Endothelial cell (in vitro differentiated cells): ENCODE measurements around the gene FAM171A2. TPM values are rescaled to one million over a fixed set of nuclear protein-coding genes. Genes with fewer than 3 reads are reported as not detected.
A peak's percentile ranks its signal among the peaks of the same experiment; 100 is the strongest.
"Not testable (repeated sequence)": the region's sequence is repeated elsewhere in the genome, so short reads cannot be mapped to it uniquely, and the experiment has no call there.

Experiments used
- DNase-seq: peaks from one replicate; pipeline ENCODE4 v3.0.0; 2021; ENCODE audit warnings: low spot score
- H3K27ac Mint-ChIP-seq: one replicate; pipeline ENCODE4 v1.8.0; 2021; ENCODE audit warnings: mixed read lengths, inconsistent platforms; ENCODE audit not compliant: unreplicated experiment
- H3K27me3 Mint-ChIP-seq: one replicate; pipeline ENCODE4 v1.8.0; 2021; ENCODE audit warnings: mild to moderate bottlenecking, moderate library complexity, mixed read lengths, inconsistent platforms; ENCODE audit not compliant: unreplicated experiment
- H3K36me3 Mint-ChIP-seq: one replicate; pipeline ENCODE4 v1.8.0; 2021; ENCODE audit warnings: mild to moderate bottlenecking, low read depth, mixed read lengths, inconsistent platforms; ENCODE audit not compliant: unreplicated experiment
- H3K4me1 Mint-ChIP-seq: one replicate; pipeline ENCODE4 v1.8.0; 2021; ENCODE audit warnings: mild to moderate bottlenecking, mixed read lengths, inconsistent platforms; ENCODE audit not compliant: unreplicated experiment
- H3K4me3 Mint-ChIP-seq: one replicate; pipeline ENCODE4 v1.8.0; 2021; ENCODE audit warnings: mild to moderate bottlenecking, mixed read lengths, inconsistent platforms; ENCODE audit not compliant: unreplicated experiment
- H3K9me3 Mint-ChIP-seq: one replicate; pipeline ENCODE4 v1.8.0; 2021; ENCODE audit warnings: mixed read lengths, inconsistent platforms; ENCODE audit not compliant: unreplicated experiment
- CTCF ChIP-seq: fragments of 200-600 bp; sonication (generic); IDR thresholded peaks from one replicate; pipeline ENCODE4 v1.5.0; 2021; ENCODE audit warnings: antibody characterized with exemption; ENCODE audit not compliant: unreplicated experiment
- total RNA-seq: library from RNA; stranded (reverse); fragmentation: NEBNext Ultra II Directional; extraction: Animal tissue kit (Norgen Biotek cat#: 25700); gene quantifications from one replicate; pipeline ENCODE4 v1.2.1, GENCODE V29; 2021; ENCODE audit not compliant: unreplicated experiment

The FAM171A2 gene
- total RNA-seq, 1 donor from 2014 or later: 53.7 TPM

GRCh38 chr17:44344939-44345453 is 18.7 kb downstream of the FAM171A2 start, which contains the start of gene GRN:
Gene GRN, plus strand, starts transcription at chr17:44345302. Its CDS starts 3,863 bp downstream, at chr17:44349165.
- DNase-seq: peak; percentile 90
- peaks cover 10% of the 10 kb centered on the region for H3K27me3 Mint-ChIP-seq
- H3K36me3 Mint-ChIP-seq: peaks cover 4% of the 10 kb centered on the region
- TF ChIP-seq CTCF: no peak
- peak within 1 kb of the TSS; percentile 98 for H3K4me3 Mint-ChIP-seq
- peak within 1 kb of the TSS; percentile 96 for H3K27ac Mint-ChIP-seq
- H3K4me1 Mint-ChIP-seq: peaks cover 13% of the 10 kb centered on the region
- H3K9me3 Mint-ChIP-seq: no peaks in the 10 kb centered on the region

GRCh38 chr17:44343510-44344209 is 20.0 kb downstream of the FAM171A2 start:
- no peak for TF ChIP-seq CTCF
- H3K36me3 Mint-ChIP-seq: peaks cover 4% of the 10 kb centered on the region
- no peaks in the 10 kb centered on the region for H3K9me3 Mint-ChIP-seq
- no peak for DNase-seq
- no peak overlapping the region for H3K4me3 Mint-ChIP-seq
- H3K27ac Mint-ChIP-seq: no peak overlapping the region
- peaks cover 8% of the 10 kb centered on the region for H3K27me3 Mint-ChIP-seq
- peaks cover 13% of the 10 kb centered on the region for H3K4me1 Mint-ChIP-seq

- not testable (repeated sequence) for DNase-seq, H3K27ac Mint-ChIP-seq, H3K4me3 Mint-ChIP-seq, H3K27me3 Mint-ChIP-seq, H3K9me3 Mint-ChIP-seq, H3K4me1 Mint-ChIP-seq, H3K36me3 Mint-ChIP-seq
Observed at GRCh38 chr17:44340553-44340952, 23.1 kb downstream of the FAM171A2 start.

GRCh38 chr17:44338702-44339101 is 25.0 kb downstream of the FAM171A2 start:
- Mint-ChIP-seq H3K36me3 (no peaks in the 10 kb centered on the region), H3K4me1 (no peaks in the 10 kb centered on the region), H3K27ac (no peak overlapping the region), H3K4me3 (no peak overlapping the region), H3K9me3 (no peaks in the 10 kb centered on the region), H3K27me3 (peaks cover 2% of the 10 kb centered on the region)
- DNase-seq: no peak
- no peak for TF ChIP-seq CTCF

- no peaks in the 10 kb centered on the region for H3K4me1 Mint-ChIP-seq
- no peak overlapping the region for H3K4me3 Mint-ChIP-seq
- TF ChIP-seq CTCF: no peak
- no peaks in the 10 kb centered on the region for H3K9me3 Mint-ChIP-seq
- peaks cover 7% of the 10 kb centered on the region for H3K27me3 Mint-ChIP-seq
- H3K36me3 Mint-ChIP-seq: no peaks in the 10 kb centered on the region
- H3K27ac Mint-ChIP-seq: no peak overlapping the region
- DNase-seq: no peak
Observed at GRCh38 chr17:44335968-44336367, 27.7 kb downstream of the FAM171A2 start.
